ENCODE measurements around the gene ADH4. TPM values are rescaled to one million over a fixed set of nuclear protein-coding genes. Genes with fewer than 3 reads are reported as not detected.

ADH4 gene
- total and polyA plus RNA-seq, 9 of the 15 experiments (the other 6 are each of a cell fraction or from before 2014, with no cell fraction given), result not detected

DNA sequence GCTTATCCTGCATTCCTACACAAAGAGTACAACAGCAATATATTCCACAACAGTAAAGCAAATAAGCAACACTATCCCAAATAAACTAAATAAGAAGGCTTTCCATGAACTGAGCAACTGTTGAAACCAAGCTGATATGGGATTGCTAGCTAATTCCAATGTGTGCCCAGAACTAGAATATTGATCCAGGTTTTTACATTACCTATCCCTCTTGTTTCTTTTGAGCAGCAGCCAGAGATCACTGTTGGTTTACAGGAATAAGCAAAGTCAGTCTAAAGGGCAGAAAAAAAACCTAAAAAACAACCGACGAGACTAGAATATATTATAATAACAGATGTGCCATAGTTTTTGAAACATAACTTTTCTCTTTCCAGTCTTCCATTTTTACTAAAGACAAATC lies 22.4 kb upstream of the ADH4 start:
- POLR2A ChIA-PET, result no interaction called here
- BruUV-seq (replicated peaks), result no TSS peak
- no peak for DNase-seq (ENCODE audit: extremely low read depth in 1 of 4, low spot score in 3 of 4)
- ATAC-seq, result no peak
- Histone ChIP-seq H3K9ac (ENCODE audit: insufficient read depth in 1 of 2, low read depth in 2 of 2, low read length in 2 of 2) (no peak overlapping the region), H3K36me3 (ENCODE audit: control insufficient read depth, insufficient read depth, low read length) (no peaks in the 10 kb centered on the region), H3K4me3 (no peak overlapping the region), H4K20me1 (replicated peaks; ENCODE audit: control insufficient read depth, insufficient read depth, low read length) (no peaks in the 10 kb centered on the region), H3K4me1 (replicated peaks in 1 of 2; ENCODE audit: control insufficient read depth in 2 of 2, insufficient read depth in 2 of 2, low read length in 2 of 2) (no peaks in the 10 kb centered on the region), H3K79me2 (ENCODE audit: control insufficient read depth, insufficient read depth, low read length) (no peaks in the 10 kb centered on the region), H3K9me1 (ENCODE audit: control insufficient read depth, insufficient read depth, low read length) (no peaks in the 10 kb centered on the region), H3K27me3 (ENCODE audit: control insufficient read depth in 2 of 2, insufficient read depth in 2 of 2, low read length in 2 of 2) (no peaks in the 10 kb centered on the region), H3K27ac (ENCODE audit: extremely low read depth, low read depth, low read length) (no peak overlapping the region), H3K4me2 (ENCODE audit: insufficient read depth, low read length) (no peak overlapping the region), H2AFZ (ENCODE audit: low read depth, low read length) (no peak overlapping the region), H3K9me3 (replicated peaks; ENCODE audit: control insufficient read depth, insufficient read depth, low read depth, low read length) (no peaks in the 10 kb centered on the region)
- CTCF ChIA-PET (ENCODE audit: low intra/inter-chr PET ratio), result no interaction called here
- intact Hi-C loops (cut with micrococcal nuclease), result no loop called here
- TF ChIP-seq, protein P1, sequence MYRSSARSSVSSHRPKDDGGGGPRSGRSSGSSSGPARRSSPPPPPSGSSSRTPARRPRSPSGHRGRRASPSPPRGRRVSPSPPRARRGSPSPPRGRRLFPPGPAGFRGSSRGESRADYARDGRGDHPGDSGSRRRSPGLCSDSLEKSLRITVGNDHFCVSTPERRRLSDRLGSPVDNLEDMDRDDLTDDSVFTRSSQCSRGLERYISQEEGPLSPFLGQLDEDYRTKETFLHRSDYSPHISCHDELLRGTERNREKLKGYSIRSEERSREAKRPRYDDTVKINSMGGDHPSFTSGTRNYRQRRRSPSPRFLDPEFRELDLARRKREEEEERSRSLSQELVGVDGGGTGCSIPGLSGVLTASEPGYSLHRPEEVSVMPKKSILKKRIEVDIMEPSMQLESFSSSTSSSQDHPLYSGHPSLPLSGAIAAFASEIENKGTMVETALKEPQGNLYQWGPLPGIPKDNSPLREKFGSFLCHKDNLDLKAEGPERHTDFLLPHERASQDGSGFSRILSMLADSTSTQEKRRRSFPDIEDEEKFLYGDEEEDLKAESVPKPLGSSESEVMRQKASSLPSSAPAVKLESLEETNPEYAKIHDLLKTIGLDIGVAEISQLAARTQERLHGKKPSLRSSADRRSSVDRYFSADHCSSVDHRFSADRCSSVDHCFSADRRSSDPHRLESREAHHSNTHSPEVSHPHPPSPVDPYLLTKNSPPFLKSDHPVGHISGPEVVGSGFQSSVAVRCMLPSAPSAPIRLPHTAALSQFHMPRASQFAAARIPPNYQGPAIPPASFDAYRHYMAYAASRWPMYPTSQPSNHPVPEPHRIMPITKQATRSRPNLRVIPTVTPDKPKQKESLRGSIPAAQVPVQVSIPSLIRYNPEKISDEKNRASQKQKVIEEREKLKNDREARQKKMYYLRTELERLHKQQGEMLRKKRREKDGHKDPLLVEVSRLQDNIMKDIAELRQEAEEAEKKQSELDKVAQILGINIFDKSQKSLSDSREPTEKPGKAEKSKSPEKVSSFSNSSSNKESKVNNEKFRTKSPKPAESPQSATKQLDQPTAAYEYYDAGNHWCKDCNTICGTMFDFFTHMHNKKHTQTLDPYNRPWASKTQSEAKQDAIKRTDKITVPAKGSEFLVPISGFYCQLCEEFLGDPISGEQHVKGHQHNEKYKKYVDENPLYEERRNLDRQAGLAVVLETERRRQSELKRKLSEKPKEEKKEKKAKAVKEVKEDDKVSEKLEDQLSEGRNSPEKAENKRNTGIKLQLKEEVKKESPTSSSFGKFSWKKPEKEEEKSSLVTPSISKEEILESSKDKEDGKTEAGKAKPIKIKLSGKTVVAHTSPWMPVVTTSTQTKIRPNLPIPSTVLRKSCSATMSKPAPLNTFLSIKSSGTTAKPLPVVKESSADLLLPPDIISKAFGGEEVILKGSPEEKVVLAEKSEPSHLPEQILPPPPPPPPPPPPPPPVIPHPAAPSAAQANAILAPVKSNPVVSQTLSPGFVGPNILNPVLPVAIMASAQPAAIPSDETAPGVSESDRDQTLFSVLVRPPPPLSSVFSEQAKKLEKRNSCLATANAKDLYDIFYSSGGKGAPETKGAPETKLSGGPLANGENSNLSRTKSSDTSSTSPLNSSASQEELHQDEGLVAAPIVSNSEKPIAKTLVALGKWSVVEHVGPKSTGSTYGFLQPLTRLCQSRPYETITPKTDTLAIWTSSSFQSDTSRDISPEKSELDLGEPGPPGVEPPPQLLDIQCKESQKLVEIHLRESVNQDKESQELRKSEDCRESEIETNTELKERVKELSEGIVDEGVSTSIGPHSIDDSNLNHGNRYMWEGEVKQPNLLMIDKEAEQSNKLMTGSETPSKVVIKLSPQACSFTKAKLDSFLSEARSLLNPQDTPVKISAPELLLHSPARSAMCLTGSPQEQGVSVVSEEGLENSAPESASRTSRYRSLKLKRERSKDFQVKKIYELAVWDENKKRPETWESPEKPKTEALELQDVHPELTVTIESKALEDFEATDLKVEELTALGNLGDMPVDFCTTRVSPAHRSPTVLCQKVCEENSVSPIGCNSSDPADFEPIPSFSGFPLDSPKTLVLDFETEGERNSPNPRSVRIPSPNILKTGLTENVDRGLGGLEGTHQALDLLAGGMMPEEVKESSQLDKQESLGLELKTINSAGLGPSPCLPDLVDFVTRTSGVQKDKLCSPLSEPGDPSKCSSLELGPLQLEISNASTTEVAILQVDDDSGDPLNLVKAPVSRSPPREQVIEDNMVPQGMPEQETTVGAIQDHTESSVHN (IDR thresholded peaks at IDR 0.05; ENCODE audit: borderline replicate concordance in 1 of 2, low read depth in 1 of 2), result no peak
- TF ChIP-seq TSC22D4 (tag; IDR thresholded peaks at IDR 0.05) (no peak), YBX1 (IDR thresholded peaks at IDR 0.05) (no peak), NFE2 (IDR thresholded peaks at IDR 0.05; ENCODE audit: low read depth) (no peak), ZFPM2 (CRISPR knock-in tag; IDR thresholded peaks at IDR 0.05) (no peak)
- TF ChIP-seq, protein P2, sequence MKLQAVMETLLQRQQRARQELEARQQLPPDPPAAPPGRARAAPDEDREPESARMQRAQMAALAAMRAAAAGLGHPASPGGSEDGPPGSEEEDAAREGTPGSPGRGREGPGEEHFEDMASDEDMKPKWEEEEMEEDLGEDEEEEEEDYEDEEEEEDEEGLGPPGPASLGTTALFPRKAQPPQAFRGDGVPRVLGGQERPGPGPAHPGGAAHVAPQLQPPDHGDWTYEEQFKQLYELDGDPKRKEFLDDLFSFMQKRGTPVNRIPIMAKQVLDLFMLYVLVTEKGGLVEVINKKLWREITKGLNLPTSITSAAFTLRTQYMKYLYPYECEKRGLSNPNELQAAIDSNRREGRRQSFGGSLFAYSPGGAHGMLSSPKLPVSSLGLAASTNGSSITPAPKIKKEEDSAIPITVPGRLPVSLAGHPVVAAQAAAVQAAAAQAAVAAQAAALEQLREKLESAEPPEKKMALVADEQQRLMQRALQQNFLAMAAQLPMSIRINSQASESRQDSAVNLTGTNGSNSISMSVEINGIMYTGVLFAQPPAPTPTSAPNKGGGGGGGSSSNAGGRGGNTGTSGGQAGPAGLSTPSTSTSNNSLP (IDR thresholded peaks at IDR 0.05; ENCODE audit: borderline replicate concordance, low read depth, low read length), result no peak
- TF ChIP-seq, protein P3, sequence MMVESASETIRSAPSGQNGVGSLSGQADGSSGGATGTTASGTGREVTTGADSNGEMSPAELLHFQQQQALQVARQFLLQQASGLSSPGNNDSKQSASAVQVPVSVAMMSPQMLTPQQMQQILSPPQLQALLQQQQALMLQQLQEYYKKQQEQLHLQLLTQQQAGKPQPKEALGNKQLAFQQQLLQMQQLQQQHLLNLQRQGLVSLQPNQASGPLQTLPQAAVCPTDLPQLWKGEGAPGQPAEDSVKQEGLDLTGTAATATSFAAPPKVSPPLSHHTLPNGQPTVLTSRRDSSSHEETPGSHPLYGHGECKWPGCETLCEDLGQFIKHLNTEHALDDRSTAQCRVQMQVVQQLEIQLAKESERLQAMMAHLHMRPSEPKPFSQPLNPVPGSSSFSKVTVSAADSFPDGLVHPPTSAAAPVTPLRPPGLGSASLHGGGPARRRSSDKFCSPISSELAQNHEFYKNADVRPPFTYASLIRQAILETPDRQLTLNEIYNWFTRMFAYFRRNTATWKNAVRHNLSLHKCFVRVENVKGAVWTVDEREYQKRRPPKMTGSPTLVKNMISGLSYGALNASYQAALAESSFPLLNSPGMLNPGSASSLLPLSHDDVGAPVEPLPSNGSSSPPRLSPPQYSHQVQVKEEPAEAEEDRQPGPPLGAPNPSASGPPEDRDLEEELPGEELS (CRISPR knock-in tag; IDR thresholded peaks at IDR 0.05; ENCODE audit: borderline replicate concordance), result no peak
- WGBS (ENCODE audit: insufficient coverage, low coverage, missing lambda C conversion rate), result 3% methylated on average over 2 of the region's 2 CpGs
- in situ Hi-C loops (cut with MboI), result no loop called here
- no peak for FAIRE-seq

Data from K562 (cell line).